Lower lobe of right lung (tissue), 2 donors: Measurements from ENCODE around the gene CELF1. TPM values are rescaled to one million over a fixed set of nuclear protein-coding genes. Genes with fewer than 3 reads are reported as not detected.

Experiments
- ATAC-seq, 2 donors: fragments of 200-7000 bp; cut with Tn5 transposase; one replicate each; pipeline ENCODE4 v1.9.1; 2020 to 2022; ENCODE audit warnings: mild to moderate bottlenecking in 2 of 2, moderate library complexity in 2 of 2
- DNase-seq: peaks from one replicate; pipeline ENCODE4 v3.0.0-alpha.2; 2020
- H3K27ac ChIP-seq: fragments of 200-600 bp; one replicate; pipeline ENCODE4 v1.8.0; 2022
- H3K27me3 ChIP-seq: fragments of 200-600 bp; one replicate; pipeline ENCODE4 v1.8.0; 2022; ENCODE audit warnings: low read depth
- H3K36me3 ChIP-seq: fragments of 200-600 bp; one replicate; pipeline ENCODE4 v1.8.0; 2022; ENCODE audit warnings: mild to moderate bottlenecking
- H3K4me1 ChIP-seq: fragments of 200-600 bp; one replicate; pipeline ENCODE4 v1.8.0; 2022
- H3K4me3 ChIP-seq: fragments of 200-600 bp; one replicate; pipeline ENCODE4 v1.8.0; 2022; ENCODE audit warnings: mild to moderate bottlenecking
- H3K9me3 ChIP-seq: fragments of 200-600 bp; one replicate; pipeline ENCODE4 v1.8.0; 2022
- CTCF ChIP-seq: fragments of 200-600 bp; IDR thresholded peaks from one replicate; pipeline ENCODE4 v1.8.0; 2022; ENCODE audit warnings: antibody characterized with exemption, mild to moderate bottlenecking
- intact Hi-C: fragments of 100-400 bp; cut with DNase I; formaldehyde crosslinking; loops from one replicate; pipeline ENCODE4 v1.11.0; 2022
- total RNA-seq: library from RNA; stranded (reverse); fragmentation: NEBNext Ultra II Directional; extraction: Animal tissue kit (Norgen Biotek cat#: 25700); gene quantifications from one replicate; pipeline ENCODE4 v1.2.1, GENCODE V29; 2021
- donor health status: DM: no; HTN: yes; CAD: no; lungs with severe emphysema.

Gene CELF1
- total RNA-seq, 1 donor from 2014 or later = 105 TPM

GRCh38 chr11:47514825-47515647 lies 37.9 kb downstream of the CELF1 start:
- no peaks in the 10 kb centered on the region for H3K27me3 ChIP-seq
- no peak for TF ChIP-seq CTCF
- H3K4me3 ChIP-seq = no peak overlapping the region
- peaks cover 86% of the 10 kb centered on the region for H3K4me1 ChIP-seq
- no peaks in the 10 kb centered on the region for H3K9me3 ChIP-seq
- H3K27ac ChIP-seq = peak overlapping the region; percentile 75
- no peak for DNase-seq
- peak; percentile 53 to 80 for ATAC-seq
- intact Hi-C loops = no loop called here
- H3K36me3 ChIP-seq = no peaks in the 10 kb centered on the region

- ATAC-seq (peak in 1 of 2 donors; percentile 39), DNase-seq (no peak)
- peaks cover 96% of the 10 kb centered on the region for H3K4me1 ChIP-seq
- intact Hi-C loops = no loop called here
- no peaks in the 10 kb centered on the region for H3K36me3 ChIP-seq
- H3K27ac ChIP-seq = peak overlapping the region; percentile 75
- TF ChIP-seq CTCF = no peak
- H3K4me3 ChIP-seq = no peak overlapping the region
- H3K27me3 ChIP-seq = no peaks in the 10 kb centered on the region
- H3K9me3 ChIP-seq = no peaks in the 10 kb centered on the region
Observed at GRCh38 chr11:47512701-47513100, 40.2 kb downstream of the CELF1 start.

GRCh38 chr11:47511917-47512316 lies 41.0 kb downstream of the CELF1 start:
- Histone ChIP-seq H3K4me1 (peaks cover 96% of the 10 kb centered on the region), H3K27ac (peak overlapping the region; percentile 37), H3K27me3 (no peaks in the 10 kb centered on the region), H3K4me3 (no peak overlapping the region), H3K36me3 (no peaks in the 10 kb centered on the region), H3K9me3 (no peaks in the 10 kb centered on the region)
- intact Hi-C loops = no loop called here
- no peak for TF ChIP-seq CTCF
- ATAC-seq = no peak
- DNase-seq = no peak

- TF ChIP-seq CTCF = no peak
- Histone ChIP-seq H3K27me3 (no peaks in the 10 kb centered on the region), H3K4me3 (no peak overlapping the region), H3K9me3 (no peaks in the 10 kb centered on the region), H3K36me3 (no peaks in the 10 kb centered on the region), H3K27ac (peak overlapping the region; percentile 68), H3K4me1 (peaks cover 91% of the 10 kb centered on the region)
- intact Hi-C loops = no loop called here
- no peak for DNase-seq
- ATAC-seq = no peak
Observed at GRCh38 chr11:47510209-47510608, 42.7 kb downstream of the CELF1 start.

GRCh38 chr11:47509077-47509536 lies 43.8 kb downstream of the CELF1 start:
- intact Hi-C loops = no loop called here
- Histone ChIP-seq H3K27ac (peak overlapping the region; percentile 68), H3K4me1 (peaks cover 80% of the 10 kb centered on the region), H3K27me3 (no peaks in the 10 kb centered on the region), H3K36me3 (no peaks in the 10 kb centered on the region), H3K4me3 (no peak overlapping the region), H3K9me3 (no peaks in the 10 kb centered on the region)
- ATAC-seq = peak; percentile 81 to 82
- no peak for TF ChIP-seq CTCF
- DNase-seq = no peak
